Glutamatergic neuron (in vitro differentiated cells): ENCODE measurements around the gene PAM. TPM values are rescaled to one million over a fixed set of nuclear protein-coding genes. Genes with fewer than 3 reads are reported as not detected.

Experiments
- DNase-seq: peaks from one replicate; pipeline ENCODE4 v3.0.0; 2022
- H3K27ac Mint-ChIP-seq: one replicate; pipeline ENCODE4 v1.8.0; 2020; ENCODE audit warnings: mild to moderate bottlenecking, mixed read lengths, inconsistent platforms; ENCODE audit not compliant: unreplicated experiment
- H3K27me3 Mint-ChIP-seq: one replicate; pipeline ENCODE4 v1.8.0; 2020; ENCODE audit warnings: mild to moderate bottlenecking, moderate library complexity, mixed read lengths, inconsistent platforms; ENCODE audit not compliant: unreplicated experiment
- H3K36me3 Mint-ChIP-seq: one replicate; pipeline ENCODE4 v1.8.0; 2020; ENCODE audit warnings: mild to moderate bottlenecking, mixed read lengths, inconsistent platforms; ENCODE audit not compliant: unreplicated experiment
- H3K4me1 Mint-ChIP-seq: one replicate; pipeline ENCODE4 v1.8.0; 2020; ENCODE audit warnings: mild to moderate bottlenecking, low read depth, mixed read lengths, inconsistent platforms; ENCODE audit not compliant: unreplicated experiment
- H3K4me3 Mint-ChIP-seq: one replicate; pipeline ENCODE4 v1.8.0; 2020; ENCODE audit warnings: mild to moderate bottlenecking, mixed read lengths, inconsistent platforms; ENCODE audit not compliant: unreplicated experiment
- H3K9me3 Mint-ChIP-seq: one replicate; pipeline ENCODE4 v1.8.0; 2020; ENCODE audit warnings: mild to moderate bottlenecking, moderate library complexity, mixed read lengths, inconsistent platforms; ENCODE audit not compliant: unreplicated experiment
- total RNA-seq: library from RNA; stranded (reverse); fragmentation: NEBNext Ultra II Directional; extraction: Animal tissue kit (Norgen Biotek cat#: 25700); gene quantifications from one replicate; pipeline ENCODE4 v1.2.1, GENCODE V29; 2021; ENCODE audit not compliant: unreplicated experiment
- TF ChIP-seq, protein P1 (sequence below): fragments of 200-600 bp; sonication (generic); IDR thresholded peaks from one replicate; pipeline ENCODE4 v1.5.0; 2021; ENCODE audit not compliant: partially characterized antibody, unreplicated experiment

The PAM gene
- total RNA-seq, 1 donor from 2014 or later: 192 TPM

DNA sequence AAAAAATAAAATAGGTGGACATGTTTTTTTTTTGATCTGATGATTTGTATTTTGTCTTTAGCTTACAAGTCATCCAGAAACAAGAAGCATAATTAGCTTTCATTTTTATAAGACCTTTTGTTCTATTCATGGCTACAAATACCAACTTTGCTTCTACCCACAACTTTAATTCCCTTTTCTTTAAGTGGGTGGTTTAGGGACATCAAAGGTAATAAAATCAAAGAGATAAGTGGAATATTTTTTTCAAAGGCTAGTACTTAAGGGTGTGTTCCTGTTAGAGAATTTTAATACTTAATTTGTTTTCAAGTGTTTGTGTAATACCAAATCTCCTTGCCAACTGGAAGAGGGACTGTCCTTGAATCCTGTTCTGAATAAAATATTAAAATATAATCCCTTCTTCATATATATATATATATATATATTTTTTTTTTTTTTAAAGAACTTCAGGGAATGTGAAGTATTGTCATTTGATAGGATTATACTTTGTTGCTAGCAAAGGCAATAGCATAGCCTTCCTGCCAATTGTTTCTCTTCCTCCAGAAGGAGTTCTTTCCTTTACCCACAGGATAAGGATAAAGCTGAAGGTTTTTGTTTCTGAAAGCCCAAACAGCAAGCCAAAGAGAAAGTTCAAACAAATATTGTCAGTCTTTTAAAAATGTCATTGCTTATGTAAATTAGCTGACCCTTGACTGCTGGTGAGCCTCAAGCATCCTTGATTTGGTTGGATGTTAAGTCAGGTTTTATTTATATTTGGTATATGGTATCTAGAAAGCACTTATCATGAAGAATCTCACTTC lies 108.9 kb downstream of the PAM start:
- TF ChIP-seq, protein P1, sequence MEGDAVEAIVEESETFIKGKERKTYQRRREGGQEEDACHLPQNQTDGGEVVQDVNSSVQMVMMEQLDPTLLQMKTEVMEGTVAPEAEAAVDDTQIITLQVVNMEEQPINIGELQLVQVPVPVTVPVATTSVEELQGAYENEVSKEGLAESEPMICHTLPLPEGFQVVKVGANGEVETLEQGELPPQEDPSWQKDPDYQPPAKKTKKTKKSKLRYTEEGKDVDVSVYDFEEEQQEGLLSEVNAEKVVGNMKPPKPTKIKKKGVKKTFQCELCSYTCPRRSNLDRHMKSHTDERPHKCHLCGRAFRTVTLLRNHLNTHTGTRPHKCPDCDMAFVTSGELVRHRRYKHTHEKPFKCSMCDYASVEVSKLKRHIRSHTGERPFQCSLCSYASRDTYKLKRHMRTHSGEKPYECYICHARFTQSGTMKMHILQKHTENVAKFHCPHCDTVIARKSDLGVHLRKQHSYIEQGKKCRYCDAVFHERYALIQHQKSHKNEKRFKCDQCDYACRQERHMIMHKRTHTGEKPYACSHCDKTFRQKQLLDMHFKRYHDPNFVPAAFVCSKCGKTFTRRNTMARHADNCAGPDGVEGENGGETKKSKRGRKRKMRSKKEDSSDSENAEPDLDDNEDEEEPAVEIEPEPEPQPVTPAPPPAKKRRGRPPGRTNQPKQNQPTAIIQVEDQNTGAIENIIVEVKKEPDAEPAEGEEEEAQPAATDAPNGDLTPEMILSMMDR: no peak
- peaks cover 5% of the 10 kb centered on the region for H3K9me3 Mint-ChIP-seq
- H3K36me3 Mint-ChIP-seq: no peaks in the 10 kb centered on the region
- no peak overlapping the region for H3K4me3 Mint-ChIP-seq
- H3K27ac Mint-ChIP-seq: no peak overlapping the region
- H3K4me1 Mint-ChIP-seq: peaks cover 19% of the 10 kb centered on the region
- peaks cover 2% of the 10 kb centered on the region for H3K27me3 Mint-ChIP-seq
- no peak for DNase-seq

DNA sequence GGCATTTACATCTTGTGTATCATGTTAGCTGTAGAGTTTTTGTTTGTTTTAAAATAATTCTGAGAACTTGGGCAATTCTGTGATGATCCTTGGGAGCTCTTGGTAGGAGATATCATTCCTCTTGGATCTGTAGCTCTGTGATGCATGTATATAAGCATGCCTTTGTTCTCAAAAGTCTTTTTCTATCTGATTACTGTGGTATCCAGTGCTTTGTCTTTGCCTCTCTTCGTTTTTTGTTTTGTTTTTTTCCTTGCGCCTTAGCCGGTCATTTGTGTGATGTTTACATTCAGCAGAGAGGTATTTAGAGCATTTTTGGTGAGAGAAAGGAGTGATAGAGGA lies 110.0 kb downstream of the PAM start:
- Mint-ChIP-seq H3K4me3 (peak overlapping the region; percentile 89), H3K4me1 (peaks cover 17% of the 10 kb centered on the region), H3K27me3 (peaks cover 2% of the 10 kb centered on the region), H3K27ac (peak overlapping the region; percentile 95), H3K9me3 (peaks cover 3% of the 10 kb centered on the region), H3K36me3 (no peaks in the 10 kb centered on the region)
- DNase-seq: no peak
- TF ChIP-seq, protein P1: no peak

DNA sequence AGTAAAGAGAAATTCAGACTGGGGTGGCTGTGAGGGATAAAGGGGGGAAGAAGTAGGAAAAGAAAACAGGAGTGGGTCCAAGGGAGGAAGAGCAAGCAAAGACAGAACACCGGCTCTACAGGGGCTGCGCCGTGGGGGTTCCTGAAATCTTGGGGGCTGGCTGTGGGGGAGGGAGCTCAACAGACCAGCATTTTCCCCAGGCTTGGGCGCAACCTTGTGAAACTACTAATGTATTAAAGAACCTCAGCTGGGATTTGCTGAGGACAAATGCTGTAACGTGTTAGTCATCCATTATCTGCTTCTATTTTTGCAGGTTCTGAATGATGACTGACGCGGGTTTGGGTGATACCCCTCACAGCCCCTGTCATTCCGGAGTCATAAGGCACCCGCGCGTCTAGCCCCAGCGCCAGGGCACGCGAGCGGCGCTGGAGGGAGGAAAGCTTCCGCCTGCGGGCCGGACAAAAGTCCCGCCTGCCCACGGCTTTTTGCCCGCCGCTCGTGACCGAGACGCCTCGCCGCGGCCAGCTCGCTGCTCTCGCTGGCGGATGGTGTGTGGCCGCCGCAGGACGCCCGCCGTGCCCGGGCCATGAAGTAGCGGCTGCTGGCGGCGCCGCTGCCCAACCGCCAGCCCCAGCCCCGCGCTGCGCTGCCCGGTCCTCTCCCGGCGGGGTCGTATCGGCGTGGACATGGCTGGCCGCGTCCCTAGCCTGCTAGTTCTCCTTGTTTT lies 110.6 kb downstream of the PAM start:
- Mint-ChIP-seq H3K4me1 (peaks cover 17% of the 10 kb centered on the region), H3K9me3 (peaks cover 3% of the 10 kb centered on the region), H3K4me3 (peak overlapping the region; percentile 89), H3K27me3 (peaks cover 2% of the 10 kb centered on the region), H3K36me3 (no peaks in the 10 kb centered on the region), H3K27ac (peak overlapping the region; percentile 95)
- TF ChIP-seq, protein P1: no peak
- DNase-seq: peak; percentile 77

DNA sequence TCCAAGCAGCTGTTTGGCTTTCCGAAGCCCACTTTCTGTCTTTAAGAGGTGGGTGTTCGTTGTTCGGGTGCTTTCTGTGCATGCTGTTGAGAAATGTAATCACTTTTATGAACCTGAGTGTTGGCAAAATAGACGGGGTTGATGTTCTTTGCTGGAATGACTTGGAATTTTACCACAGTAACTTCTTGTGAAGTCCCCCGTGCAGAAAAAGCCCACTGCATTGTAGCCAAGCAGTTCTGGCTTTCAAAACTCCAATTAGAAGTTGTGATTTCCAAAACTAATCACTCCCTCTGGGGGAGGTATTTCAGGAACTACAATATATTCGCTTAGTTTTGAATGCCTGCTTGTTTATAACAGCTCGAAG lies 111.1 kb downstream of the PAM start:
- peak overlapping the region; percentile 89 for H3K4me3 Mint-ChIP-seq
- peaks cover 18% of the 10 kb centered on the region for H3K4me1 Mint-ChIP-seq
- TF ChIP-seq, protein P1: no peak
- no peaks in the 10 kb centered on the region for H3K36me3 Mint-ChIP-seq
- peak overlapping the region; percentile 95 for H3K27ac Mint-ChIP-seq
- DNase-seq: no peak
- peaks cover 2% of the 10 kb centered on the region for H3K27me3 Mint-ChIP-seq
- H3K9me3 Mint-ChIP-seq: peaks cover 3% of the 10 kb centered on the region

DNA sequence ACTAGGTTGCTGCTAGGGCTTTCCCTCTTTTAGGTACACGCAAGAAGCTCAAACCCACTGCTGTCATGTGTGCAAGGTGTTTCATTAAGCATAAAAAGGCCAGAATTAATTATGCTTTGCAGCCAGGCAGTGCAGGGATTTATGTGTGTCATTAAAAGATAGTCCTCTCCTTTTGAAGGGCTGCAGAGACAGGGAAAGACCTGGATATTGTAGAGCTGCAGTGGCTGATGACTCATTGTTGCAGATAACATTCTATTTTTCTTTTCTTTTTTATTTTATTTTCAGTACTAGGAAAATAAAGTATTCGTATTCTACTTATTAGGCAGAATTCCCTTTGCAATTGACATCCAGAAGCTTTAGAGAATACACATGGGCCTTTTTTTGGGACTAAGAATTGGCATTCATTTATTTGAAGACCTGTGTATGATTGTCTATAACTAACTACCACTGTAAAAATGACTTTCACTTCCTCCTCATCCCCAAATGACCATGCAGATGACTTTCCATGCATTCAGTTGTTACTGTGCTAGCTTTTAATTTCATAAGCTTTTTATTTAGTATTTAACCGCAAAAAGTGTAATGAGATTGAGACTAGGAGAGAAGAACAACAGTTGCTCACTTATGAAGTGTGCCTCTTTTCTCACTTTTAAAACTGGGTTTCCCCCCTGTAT lies 113.0 kb downstream of the PAM start:
- peaks cover 2% of the 10 kb centered on the region for H3K27me3 Mint-ChIP-seq

More for the DNA sequence above, 113.0 kb downstream of the PAM start:
- Mint-ChIP-seq H3K4me1 (peaks cover 20% of the 10 kb centered on the region), H3K36me3 (no peaks in the 10 kb centered on the region), H3K9me3 (peaks cover 3% of the 10 kb centered on the region), H3K4me3 (peak overlapping the region; percentile 87), H3K27ac (peak overlapping the region; percentile 44)
- no peak for DNase-seq
- TF ChIP-seq, protein P1: no peak
